H1 (cell line): Measurements from ENCODE around the gene CUL1. TPM values are rescaled to one million over a fixed set of nuclear protein-coding genes. Genes with fewer than 3 reads are reported as not detected.

Source experiments
- BRCA1 ChIP-seq: IDR thresholded peaks from 2 replicates; pipeline ENCODE4 v1.6.1; 2012; ENCODE audit warnings: low read depth, low read length, improper control_type of control experiment
- JUN ChIP-seq: IDR thresholded peaks from 2 replicates; pipeline ENCODE4 v1.6.1; 2011; ENCODE audit warnings: low read depth, mild to moderate bottlenecking, improper control_type of control experiment, low read length
- KDM5A ChIP-seq: fragments of 200-600 bp; IDR thresholded peaks from 2 replicates; pipeline ENCODE4 v1.7.1; 2012; ENCODE audit warnings: mild to moderate bottlenecking, low read length, inconsistent platforms, mixed read lengths
- NRF1 ChIP-seq: IDR thresholded peaks from 2 replicates; pipeline ENCODE4 v1.6.1; 2011; ENCODE audit warnings: mild to moderate bottlenecking, low read depth, low read length, improper control_type of control experiment
- PHF8 ChIP-seq: fragments of 200-600 bp; sonication (generic); conservative IDR thresholded peaks from 2 replicates; pipeline ENCODE4 v1.7.1; 2012; ENCODE audit warnings: low read depth, mild to moderate bottlenecking, inconsistent platforms, low read length, moderate library complexity
- SRF ChIP-seq: IDR thresholded peaks from 2 replicates; pipeline ENCODE4 v1.6.1; 2011; ENCODE audit warnings: mild to moderate bottlenecking, low read depth, low read length, moderate library complexity
- TAF1 ChIP-seq: IDR thresholded peaks from 2 replicates; pipeline ENCODE4 v1.6.1; 2011; ENCODE audit warnings: mild to moderate bottlenecking, low read depth, low read length
- polyA plus RNA-seq, 7 experiments: library from polyadenylated mRNA; depleted of rRNA in 3 of 7; stranded (reverse) in 5 of 7; unstranded in 2 of 7; fragments of >200 nt in 5 of 7; fragments of 200-250 nt in 2 of 7; gene quantifications; 1 replicate in 5 of 7; 2 replicates in 1 of 7; 4 replicates in 1 of 7; pipeline versions ENCODE4 v1.2.1 to v1.2.3, GENCODE V29; 2011 to 2013; ENCODE audit warnings: missing spikeins in 2 of 7, mixed read lengths in 2 of 7
- total RNA-seq: library from RNA; stranded (reverse); fragmentation: NEBNext Ultra II Directional; extraction: Animal tissue kit (Norgen Biotek cat#: 25700); gene quantifications from 2 replicates; pipeline ENCODE4 v1.2.1, GENCODE V29; 2021
- TF ChIP-seq, protein P1 (sequence below), 3 experiments: IDR thresholded peaks; 1 replicate in 2 of 3; 2 replicates in 1 of 3; pipeline versions ENCODE4 v1.5.1 to v1.6.1; 2011; ENCODE audit warnings: low read length in 3 of 3, mild to moderate bottlenecking in 3 of 3, inconsistent platforms in 2 of 3, low read depth in 1 of 3, moderate library complexity in 1 of 3; ENCODE audit not compliant: insufficient read depth in 1 of 3; ENCODE audit errors: control extremely low read depth in 1 of 3

Gene CUL1
- total and polyA plus RNA-seq, 2 of the 8 experiments (the other 6 are each of a cell fraction or from before 2014, with no cell fraction given), result 33.0 to 77.3 TPM

DNA sequence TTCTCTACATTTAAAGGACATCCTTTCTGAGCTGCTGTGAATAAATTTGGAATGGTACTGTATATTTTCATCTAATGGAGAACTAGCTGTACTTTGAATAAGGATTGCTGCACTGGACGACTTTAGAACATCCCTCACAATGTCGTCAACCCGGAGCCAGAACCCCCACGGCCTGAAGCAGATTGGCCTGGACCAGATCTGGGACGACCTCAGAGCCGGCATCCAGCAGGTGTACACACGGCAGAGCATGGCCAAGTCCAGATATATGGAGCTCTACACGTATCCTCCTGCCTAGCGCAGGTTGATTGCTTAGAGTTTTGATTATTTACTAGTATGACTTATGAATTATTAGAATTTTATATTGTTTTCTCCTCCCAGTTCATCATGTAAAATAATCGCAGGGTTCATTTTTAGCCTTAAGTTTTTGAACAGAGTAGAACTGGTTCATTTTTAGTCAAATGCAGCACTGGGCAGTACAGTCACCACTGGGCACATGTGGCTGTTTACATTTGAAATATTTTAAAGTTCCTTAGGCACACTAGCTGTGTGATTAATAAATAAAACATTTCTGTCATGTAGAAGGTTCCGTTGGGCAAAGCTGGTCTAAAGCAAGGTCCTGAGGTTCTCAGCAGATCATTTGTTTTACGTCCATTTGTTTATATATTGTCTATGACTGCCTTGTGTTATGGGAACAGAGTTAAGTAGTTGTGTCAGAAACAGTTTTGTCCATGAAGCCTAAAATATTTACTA, 31.5 kb downstream of the CUL1 start (continued):
- TF ChIP-seq PHF8 (no peak), NRF1 (no peak), SRF (no peak), JUN (no peak), TAF1 (no peak), BRCA1 (no peak), KDM5A (no peak)
- TF ChIP-seq, protein P1, sequence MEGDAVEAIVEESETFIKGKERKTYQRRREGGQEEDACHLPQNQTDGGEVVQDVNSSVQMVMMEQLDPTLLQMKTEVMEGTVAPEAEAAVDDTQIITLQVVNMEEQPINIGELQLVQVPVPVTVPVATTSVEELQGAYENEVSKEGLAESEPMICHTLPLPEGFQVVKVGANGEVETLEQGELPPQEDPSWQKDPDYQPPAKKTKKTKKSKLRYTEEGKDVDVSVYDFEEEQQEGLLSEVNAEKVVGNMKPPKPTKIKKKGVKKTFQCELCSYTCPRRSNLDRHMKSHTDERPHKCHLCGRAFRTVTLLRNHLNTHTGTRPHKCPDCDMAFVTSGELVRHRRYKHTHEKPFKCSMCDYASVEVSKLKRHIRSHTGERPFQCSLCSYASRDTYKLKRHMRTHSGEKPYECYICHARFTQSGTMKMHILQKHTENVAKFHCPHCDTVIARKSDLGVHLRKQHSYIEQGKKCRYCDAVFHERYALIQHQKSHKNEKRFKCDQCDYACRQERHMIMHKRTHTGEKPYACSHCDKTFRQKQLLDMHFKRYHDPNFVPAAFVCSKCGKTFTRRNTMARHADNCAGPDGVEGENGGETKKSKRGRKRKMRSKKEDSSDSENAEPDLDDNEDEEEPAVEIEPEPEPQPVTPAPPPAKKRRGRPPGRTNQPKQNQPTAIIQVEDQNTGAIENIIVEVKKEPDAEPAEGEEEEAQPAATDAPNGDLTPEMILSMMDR (IDR thresholded peaks at IDR 0.05; ENCODE audit: control extremely low read depth in 1 of 3, insufficient read depth in 1 of 3, low read depth in 1 of 3, low read length in 3 of 3), result no peak
